GM12878 (cell line): ENCODE results near the gene LMBRD1. TPM values are rescaled to one million over a fixed set of nuclear protein-coding genes. Genes with fewer than 3 reads are reported as not detected.

Source experiments
- ATAC-seq: fragments of 200-7000 bp; cut with Tn5 transposase; 3 replicates; pipeline ENCODE4 v1.9.1; 2020; ENCODE audit warnings: mild to moderate bottlenecking, moderate library complexity
- BruUV-seq: library from RNA; stranded (reverse); fragments of 400-500 nt; replicated peaks from 2 replicates; lab custom pipeline; 2021; lab: Mats Ljungman, UMichigan
- CTCF ChIA-PET: fragments of 300-600 bp; sonication (Branson Sonifier 250); formaldehyde crosslinking; extraction: SDS; loops from one replicate; lab custom pipeline; 2021; ENCODE audit warnings: inconsistent platforms; lab: Yijun Ruan, JAX
- POLR2A ChIA-PET: fragments of 350-600 bp; formaldehyde crosslinking; extraction: SDS; loops from one replicate; lab custom pipeline; 2021; ENCODE audit warnings: inconsistent platforms; lab: Charles Lee
- RAD21 ChIA-PET: fragments of 300-600 bp; sonication (Branson Sonifier 250); formaldehyde crosslinking; loops from one replicate; lab custom pipeline; 2023; ENCODE audit warnings: antibody characterized with exemption; ENCODE audit not compliant: unreplicated experiment; lab: Charles Lee
- SMC1A ChIA-PET: fragments of 300-600 bp; sonication (Branson Sonifier 250); formaldehyde crosslinking; loops from one replicate; lab custom pipeline; 2023; ENCODE audit not compliant: unreplicated experiment, uncharacterized antibody; lab: Charles Lee
- DNase-seq: peaks from one replicate; pipeline ENCODE4 v3.0.0-alpha.2; 2011; ENCODE audit warnings: low read depth, low spot score
- FAIRE-seq: peaks from 3 replicates; lab custom pipeline; 2011; peaks lifted over from hg19 to GRCh38; lab: Jason Lieb, UNC
- H2AFZ ChIP-seq: 2 replicates; pipeline ENCODE4 v1.6.0; 2011; ENCODE audit warnings: low read depth, low read length, control low read depth; ENCODE audit not compliant: control insufficient read depth
- H3K27ac ChIP-seq: 2 replicates; pipeline ENCODE4 v1.5.1; 2011; ENCODE audit warnings: control low read depth; ENCODE audit not compliant: control insufficient read depth, insufficient read depth
- H3K27me3 ChIP-seq, 2 experiments: replicated peaks in 1 of 2; 2 replicates each; pipeline versions ENCODE4 v1.6.0 to v1.6.1; 2011; ENCODE audit warnings: low read length in 1 of 2; ENCODE audit not compliant: control insufficient read depth in 2 of 2, insufficient read depth in 2 of 2
- H3K36me3 ChIP-seq, 2 experiments: 2 replicates each; pipeline ENCODE4 v1.5.1; 2011; ENCODE audit warnings: low read length in 1 of 2; ENCODE audit not compliant: control insufficient read depth in 2 of 2, insufficient read depth in 2 of 2
- H3K4me1 ChIP-seq: 2 replicates; pipeline ENCODE4 v1.6.1; 2011; ENCODE audit warnings: mild to moderate bottlenecking, low read length, moderate library complexity, mixed read lengths; ENCODE audit not compliant: control insufficient read depth, insufficient read depth
- H3K4me2 ChIP-seq: 2 replicates; pipeline ENCODE4 v1.6.0; 2011; ENCODE audit warnings: control low read depth; ENCODE audit not compliant: control insufficient read depth, insufficient read depth
- H3K4me3 ChIP-seq: fragments of 200-600 bp; sonication (generic); 2 replicates; pipeline ENCODE4 v1.5.1; 2016
- H3K79me2 ChIP-seq: 2 replicates; pipeline ENCODE4 v1.6.0; 2011; ENCODE audit warnings: low read length; ENCODE audit not compliant: control insufficient read depth, insufficient read depth
- H3K9ac ChIP-seq: 2 replicates; pipeline ENCODE4 v1.8.0; 2011; ENCODE audit warnings: low read length, control low read depth, mixed read lengths; ENCODE audit not compliant: control insufficient read depth, insufficient read depth
- H3K9me3 ChIP-seq: replicated peaks from 3 replicates; pipeline ENCODE4 v1.5.1; 2011; ENCODE audit warnings: mild to moderate bottlenecking, low read length; ENCODE audit not compliant: control insufficient read depth, insufficient read depth
- H4K20me1 ChIP-seq: 2 replicates; pipeline ENCODE4 v1.6.0; 2011; ENCODE audit not compliant: control insufficient read depth, insufficient read depth
- ATF7 ChIP-seq: fragments of 450-650 bp; IDR thresholded peaks from 2 replicates; pipeline ENCODE4 v1.6.1; 2016; ENCODE audit warnings: low read depth, mild to moderate bottlenecking
- CEBPB ChIP-seq, 2 experiments: fragments of 150-350 bp in 1 of 2; IDR thresholded peaks; 2 replicates each; pipeline ENCODE4 v1.6.1; 2012 to 2014; ENCODE audit warnings: low read depth in 2 of 2, low read length in 2 of 2, borderline replicate concordance in 1 of 2, inconsistent platforms in 1 of 2
- EED ChIP-seq: sonication (generic); IDR thresholded peaks from 2 replicates; pipeline ENCODE4 v1.6.1; 2016; ENCODE audit warnings: antibody characterized with exemption, low read depth
- HDAC2 ChIP-seq: fragments of 200-600 bp; sonication (generic); IDR thresholded peaks from 2 replicates; pipeline ENCODE4 v1.6.1; 2017
- HDAC6 ChIP-seq: fragments of 200-600 bp; sonication (generic); IDR thresholded peaks from one replicate; pipeline ENCODE4 v1.8.0; 2017; ENCODE audit warnings: antibody characterized with exemption; ENCODE audit not compliant: unreplicated experiment
- JUNB ChIP-seq: IDR thresholded peaks from 2 replicates; pipeline ENCODE4 v1.6.1; 2016; ENCODE audit warnings: antibody characterized with exemption, mild to moderate bottlenecking
- JUND ChIP-seq: IDR thresholded peaks from 2 replicates; pipeline ENCODE4 v1.6.1; 2012; ENCODE audit warnings: low read depth, mild to moderate bottlenecking, low read length, improper control_type of control experiment, moderate library complexity
- KLF5 ChIP-seq: fragments of 450-650 bp; IDR thresholded peaks from 2 replicates; pipeline ENCODE4 v1.6.1; 2014; ENCODE audit warnings: mild to moderate bottlenecking; ENCODE audit not compliant: partially characterized antibody
- MXI1 ChIP-seq: fragments of 150-350 bp; IDR thresholded peaks from 2 replicates; pipeline ENCODE4 v1.6.1; 2011; ENCODE audit warnings: low read depth, mild to moderate bottlenecking, inconsistent platforms, low read length, improper control_type of control experiment
- NFYA ChIP-seq: IDR thresholded peaks from 2 replicates; pipeline ENCODE4 v1.6.1; 2011; ENCODE audit warnings: low read depth, mild to moderate bottlenecking, low read length, improper control_type of control experiment, borderline replicate concordance
- NR2F1 ChIP-seq: fragments of 450-650 bp; conservative IDR thresholded peaks from 2 replicates; pipeline ENCODE4 v1.6.1; 2017; ENCODE audit warnings: mild to moderate bottlenecking
- SMAD1 ChIP-seq: fragments of 450-650 bp; IDR thresholded peaks from 2 replicates; pipeline ENCODE4 v1.6.1; 2018; ENCODE audit warnings: mild to moderate bottlenecking, low read depth; ENCODE audit not compliant: partially characterized antibody
- STAT1 ChIP-seq: fragments of 450-650 bp; conservative IDR thresholded peaks from 2 replicates; pipeline ENCODE4 v1.6.1; 2014; ENCODE audit warnings: antibody characterized with exemption, mild to moderate bottlenecking
- YY1 ChIP-seq: IDR thresholded peaks from 2 replicates; pipeline ENCODE4 v1.6.1; 2011; ENCODE audit warnings: low read depth, mild to moderate bottlenecking, low read length
- WGBS: methylation state at CpG from one replicate; pipeline ENCODE4 v1.1.6; 2016; ENCODE audit warnings: low lambda C conversion rate; ENCODE audit not compliant: insufficient replicate concordance, insufficient coverage; ENCODE audit errors: missing lambda C conversion rate; 5-methylcytosine and 5-hydroxymethylcytosine counted together
- in situ Hi-C: fragments of 300-500 bp; cut with MboI; formaldehyde crosslinking; loops from 9 replicates; pipeline ENCODE4 v1.14.3; 2018; ENCODE audit warnings: mixed read lengths
- intact Hi-C: fragments of 100-400 bp; cut with micrococcal nuclease; formaldehyde crosslinking; loops from one replicate; pipeline ENCODE4 v1.14.2; 2022; ENCODE audit not compliant: unreplicated experiment
- polyA plus RNA-seq, 11 experiments: library from polyadenylated mRNA; depleted of rRNA in 4 of 11; unstranded in 6 of 11; stranded (reverse) in 5 of 11; fragments of >200 nt; fragmentation: Nextera tagmentation in 4 of 11; fragmentation: Illumina TruSeq in 1 of 11; extraction: Ambion mirVana in 4 of 11; extraction: Trizol in 1 of 11; gene quantifications; 1 replicate in 1 of 11; 2 replicates in 10 of 11; pipeline versions ENCODE4 v1.2.1 to v1.2.3, GENCODE V29; 2011 to 2016; ENCODE audit warnings: inconsistent platforms in 2 of 11, missing spikeins in 2 of 11, low read depth in 1 of 11
- total RNA-seq, 4 experiments: library from RNA; depleted of rRNA in 3 of 4; stranded (reverse); fragments of >200 nt in 3 of 4; fragmentation: Illumina TruSeq in 1 of 4; extraction: Trizol in 1 of 4; gene quantifications; 2 replicates each; pipeline versions ENCODE4 v1.2.1 to v1.2.3, GENCODE V29; 2013 to 2021
- TF ChIP-seq, protein P1 (sequence below): IDR thresholded peaks from 2 replicates; pipeline ENCODE4 v1.6.1; 2011; ENCODE audit warnings: mild to moderate bottlenecking, low read depth, low read length, moderate library complexity; ENCODE audit not compliant: insufficient replicate concordance
- TF ChIP-seq, protein P2 (sequence below): fragments of 450-650 bp; conservative IDR thresholded peaks from 2 replicates; pipeline ENCODE4 v1.6.1; 2017; ENCODE audit warnings: mild to moderate bottlenecking, moderate library complexity

The LMBRD1 gene
- total and polyA plus RNA-seq, 10 of the 15 experiments (the other 5 are each of a cell fraction or from before 2014, with no cell fraction given): 20.0 to 82.1 (median 27.2) TPM

DNA sequence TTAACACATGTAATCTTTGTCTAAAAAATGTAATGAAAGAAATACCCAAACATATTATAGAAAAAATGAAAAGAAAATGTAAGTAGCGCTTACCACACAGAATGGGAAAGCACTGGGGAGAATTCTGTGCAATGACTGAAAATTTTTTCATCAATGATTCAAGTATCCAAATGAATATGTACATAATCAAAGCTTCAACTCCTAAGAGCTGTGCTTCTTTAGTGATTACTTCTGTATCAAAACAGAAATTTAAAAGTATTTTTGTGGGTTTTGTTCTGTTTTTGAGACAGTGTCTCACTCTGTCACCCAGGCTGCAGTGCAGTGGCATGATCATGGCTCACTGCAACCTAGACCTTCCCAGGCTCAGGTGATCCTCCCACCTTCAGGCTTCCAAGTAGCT, 13.7 kb downstream of the LMBRD1 start:
- no peak overlapping the region for H3K27ac ChIP-seq
- H3K9ac ChIP-seq: no peak overlapping the region
- H4K20me1 ChIP-seq: no peaks in the 10 kb centered on the region
- in situ Hi-C loops: no loop called here
- TF ChIP-seq HDAC2 (no peak), EED (no peak), KLF5 (no peak), SMAD1 (no peak), MXI1 (no peak), CEBPB (IDR thresholded peaks at IDR 0.05; ENCODE audit: borderline replicate concordance in 1 of 2, low read depth in 2 of 2, low read length in 2 of 2) (no peak), NR2F1 (no peak), STAT1 (no peak), JUND (no peak), ATF7 (no peak), HDAC6 (no peak), YY1 (no peak), NFYA (no peak), JUNB (no peak)
- TF ChIP-seq, protein P1, sequence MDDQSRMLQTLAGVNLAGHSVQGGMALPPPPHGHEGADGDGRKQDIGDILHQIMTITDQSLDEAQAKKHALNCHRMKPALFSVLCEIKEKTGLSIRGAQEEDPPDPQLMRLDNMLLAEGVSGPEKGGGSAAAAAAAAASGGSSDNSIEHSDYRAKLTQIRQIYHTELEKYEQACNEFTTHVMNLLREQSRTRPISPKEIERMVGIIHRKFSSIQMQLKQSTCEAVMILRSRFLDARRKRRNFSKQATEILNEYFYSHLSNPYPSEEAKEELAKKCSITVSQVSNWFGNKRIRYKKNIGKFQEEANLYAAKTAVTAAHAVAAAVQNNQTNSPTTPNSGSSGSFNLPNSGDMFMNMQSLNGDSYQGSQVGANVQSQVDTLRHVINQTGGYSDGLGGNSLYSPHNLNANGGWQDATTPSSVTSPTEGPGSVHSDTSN: no peak
- TF ChIP-seq, protein P2, sequence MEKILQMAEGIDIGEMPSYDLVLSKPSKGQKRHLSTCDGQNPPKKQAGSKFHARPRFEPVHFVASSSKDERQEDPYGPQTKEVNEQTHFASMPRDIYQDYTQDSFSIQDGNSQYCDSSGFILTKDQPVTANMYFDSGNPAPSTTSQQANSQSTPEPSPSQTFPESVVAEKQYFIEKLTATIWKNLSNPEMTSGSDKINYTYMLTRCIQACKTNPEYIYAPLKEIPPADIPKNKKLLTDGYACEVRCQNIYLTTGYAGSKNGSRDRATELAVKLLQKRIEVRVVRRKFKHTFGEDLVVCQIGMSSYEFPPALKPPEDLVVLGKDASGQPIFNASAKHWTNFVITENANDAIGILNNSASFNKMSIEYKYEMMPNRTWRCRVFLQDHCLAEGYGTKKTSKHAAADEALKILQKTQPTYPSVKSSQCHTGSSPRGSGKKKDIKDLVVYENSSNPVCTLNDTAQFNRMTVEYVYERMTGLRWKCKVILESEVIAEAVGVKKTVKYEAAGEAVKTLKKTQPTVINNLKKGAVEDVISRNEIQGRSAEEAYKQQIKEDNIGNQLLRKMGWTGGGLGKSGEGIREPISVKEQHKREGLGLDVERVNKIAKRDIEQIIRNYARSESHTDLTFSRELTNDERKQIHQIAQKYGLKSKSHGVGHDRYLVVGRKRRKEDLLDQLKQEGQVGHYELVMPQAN: no peak
- RAD21 ChIA-PET: interaction anchor here (0.8 to 1.0 kb wide), 2 partner anchors 33 to 325 kb away, joined by 3 read pairs; no protein-coding TSS in a partner anchor
- BruUV-seq: no TSS peak
- peaks cover 22% of the 10 kb centered on the region for H3K79me2 ChIP-seq
- no peak overlapping the region for H3K4me2 ChIP-seq
- H3K4me3 ChIP-seq: no peak overlapping the region
- CTCF ChIA-PET: interaction anchor here (1.4 kb wide), 1 partner anchor 14 kb away, joined by 4 read pairs; the partner anchor contains the start of gene LMBRD1
- H3K36me3 ChIP-seq: peaks cover 0 to 8% of the 10 kb centered on the region in 2 experiments; a peak in 3 of 4 replicates
- no peaks in the 10 kb centered on the region for H3K27me3 ChIP-seq
- ATAC-seq (no peak), FAIRE-seq (no peak), DNase-seq (no peak)
- intact Hi-C loops: no loop called here
- POLR2A ChIA-PET: no interaction called here
- no peak overlapping the region for H2AFZ ChIP-seq
- SMC1A ChIA-PET: interaction anchor here (0.7 to 1.1 kb wide), 2 partner anchors 9 to 31 kb away, joined by 3 read pairs; no protein-coding TSS in a partner anchor
- H3K4me1 ChIP-seq: peaks cover 3% of the 10 kb centered on the region; the same call in 1 of the 2 replicates
- 53% methylated on average over 1 of the region's 1 CpG for WGBS
- H3K9me3 ChIP-seq: no peaks in the 10 kb centered on the region
